ENCODE measurements around the gene SLC3A2. TPM values are rescaled to one million over a fixed set of nuclear protein-coding genes. Genes with fewer than 3 reads are reported as not detected.

SLC3A2 gene
- total RNA-seq, 1 donor from 2014 or later = 104 TPM

DNA sequence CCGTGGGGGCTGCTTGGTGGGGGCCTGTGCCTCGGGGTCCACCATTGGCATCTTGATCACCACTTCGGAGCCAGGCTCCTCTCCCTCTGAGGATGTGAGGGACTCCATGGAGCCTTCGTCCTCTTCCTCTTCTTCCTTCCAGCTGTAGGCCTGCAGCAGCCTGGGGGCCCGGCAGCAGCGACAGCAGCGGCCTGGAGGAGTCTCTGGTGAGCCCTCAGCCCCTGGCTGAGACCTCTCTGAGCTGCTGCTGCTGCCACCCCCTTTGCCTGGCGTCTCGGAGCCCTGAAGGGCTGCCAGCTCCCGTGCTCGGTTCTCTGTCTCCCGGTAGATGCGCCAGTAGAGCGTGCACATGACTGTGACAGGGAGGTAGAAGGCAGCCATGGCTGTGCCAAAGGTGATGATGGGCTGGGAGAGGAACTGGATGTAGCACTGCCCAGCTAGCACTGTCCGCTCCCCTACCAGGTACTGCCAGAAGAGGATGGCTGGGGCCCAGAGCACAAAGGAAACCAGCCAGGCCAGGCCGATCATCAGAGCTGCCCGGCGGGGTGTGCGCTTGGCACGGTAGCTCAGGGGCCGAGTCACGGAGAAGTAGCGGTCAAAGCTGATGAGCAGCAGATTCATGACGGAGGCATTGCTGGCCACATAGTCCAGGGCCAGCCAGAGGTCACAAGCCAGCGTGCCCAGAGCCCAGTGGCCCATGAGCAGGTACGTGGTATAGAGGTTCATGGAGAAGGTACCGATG is 29.6 kb downstream of the SLC3A2 start:
- DNase-seq (ENCODE audit: low spot score) = no peak

DNA sequence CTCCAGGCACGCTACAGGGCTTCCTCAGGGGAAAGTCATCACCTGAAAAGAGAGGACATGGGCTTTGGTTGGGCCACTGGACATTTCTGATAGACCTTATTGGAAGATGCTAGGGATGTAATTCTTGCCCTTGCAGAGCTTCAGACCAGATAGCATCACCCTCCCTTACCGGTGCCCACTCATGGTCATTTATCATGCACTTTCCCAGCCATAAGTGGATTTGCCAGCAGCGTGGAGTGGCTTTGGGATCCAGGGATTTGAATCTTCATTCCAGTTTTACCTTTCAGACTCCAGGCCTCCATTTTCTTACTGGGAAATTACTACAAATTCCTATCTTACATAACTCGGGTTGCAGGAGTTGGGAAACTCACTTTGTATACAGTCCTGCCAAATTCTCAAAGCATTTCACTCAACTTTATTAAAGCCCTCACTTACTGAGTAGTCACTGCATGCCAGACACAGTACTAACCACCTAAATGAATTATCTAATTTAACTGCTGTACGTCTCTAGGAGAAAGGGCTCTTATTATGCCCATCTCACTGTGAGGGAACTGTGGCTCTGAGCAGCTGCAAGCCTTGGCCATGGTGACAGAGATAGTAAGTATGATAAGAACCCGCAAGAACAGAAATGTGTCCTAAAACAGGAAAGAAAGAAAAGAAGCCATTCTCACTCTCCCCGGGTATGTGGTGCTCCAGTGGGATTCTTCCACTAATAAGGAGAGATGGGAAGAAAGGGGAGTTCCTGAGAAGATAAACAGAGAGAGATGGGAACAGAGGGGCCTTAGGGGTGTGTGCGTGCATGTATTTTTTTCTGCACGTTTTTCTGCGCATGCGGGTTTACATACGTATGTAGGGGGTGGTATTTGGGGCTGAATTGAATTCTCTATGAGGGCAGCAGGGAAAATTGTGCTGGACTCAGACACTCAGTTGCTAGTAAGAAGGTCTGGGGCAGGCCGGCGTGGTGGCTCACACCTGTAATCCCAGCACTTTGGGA is 30.7 kb downstream of the SLC3A2 start:
- no peak for DNase-seq (ENCODE audit: low spot score)

DNA sequence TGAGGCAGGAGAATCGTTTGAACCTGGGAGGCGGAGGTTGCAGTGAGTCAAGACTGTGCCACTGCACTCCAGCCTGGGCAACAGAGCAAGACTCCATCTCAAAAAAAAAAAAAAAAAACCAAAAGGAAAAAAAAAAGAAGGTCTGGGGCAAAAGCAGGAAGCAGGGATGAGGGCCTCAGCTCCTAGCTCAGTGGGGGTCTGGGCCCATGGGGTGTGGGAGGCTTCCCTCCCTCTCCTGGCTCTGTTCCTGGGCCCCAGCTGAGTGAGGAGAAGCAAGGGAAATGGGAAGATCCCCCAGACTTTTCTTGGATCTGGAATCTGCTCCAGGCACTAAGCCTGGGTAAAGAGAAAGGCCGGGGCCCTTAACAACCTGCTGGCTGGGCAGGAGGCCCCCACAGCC is 31.6 kb downstream of the SLC3A2 start:
- no peak for DNase-seq (ENCODE audit: low spot score)

DNA sequence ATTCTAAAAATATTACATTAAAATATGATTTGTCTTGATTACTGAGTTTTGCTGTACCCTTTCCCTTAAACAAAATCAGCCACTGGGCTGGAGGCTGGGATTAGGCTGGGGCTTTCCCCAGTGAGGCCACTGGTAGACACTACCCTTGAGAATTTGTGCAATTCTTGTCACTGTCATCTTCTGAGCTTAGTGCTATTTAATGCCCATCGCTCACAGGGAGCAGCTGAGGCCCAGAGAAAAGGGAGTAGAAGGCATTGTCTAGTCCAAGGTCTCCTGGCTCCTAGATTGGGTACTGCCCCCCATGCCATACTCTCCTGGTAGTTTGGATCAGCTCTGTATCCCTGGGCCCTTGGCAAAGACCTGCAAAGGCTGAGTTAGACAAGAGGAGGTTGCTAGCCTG is 33.7 kb downstream of the SLC3A2 start:
- no peak for DNase-seq (ENCODE audit: low spot score)

DNA sequence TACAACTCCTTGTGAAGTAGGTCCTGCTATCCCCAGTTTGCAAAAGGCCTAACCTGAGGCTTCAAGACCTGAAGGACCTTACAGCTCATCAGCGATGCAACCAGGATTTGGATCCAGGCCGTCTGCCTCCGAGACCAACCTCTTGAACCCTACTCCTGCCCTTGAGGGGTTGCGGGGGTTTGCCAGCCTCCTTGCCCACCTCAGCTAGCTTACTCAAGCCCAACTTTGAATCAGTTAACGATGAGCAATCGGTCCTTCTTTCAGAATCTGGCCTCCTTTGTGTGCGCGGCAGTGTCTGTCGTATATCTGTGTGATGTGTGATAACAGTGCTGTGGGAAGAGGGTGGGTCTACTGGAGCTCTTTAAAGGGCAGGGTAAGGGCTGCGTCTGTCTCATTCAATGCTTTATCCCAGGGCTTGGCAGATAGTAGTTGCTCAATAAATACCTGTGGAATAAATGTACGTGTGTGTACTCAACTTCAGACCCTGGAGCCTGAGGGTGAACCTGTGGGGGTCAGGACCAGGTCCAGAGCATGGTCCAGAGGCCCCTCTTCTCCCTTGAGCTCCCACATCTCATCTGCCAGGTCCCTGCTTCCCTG is 37.3 kb downstream of the SLC3A2 start:
- DNase-seq (ENCODE audit: low spot score) = no peak

DNA sequence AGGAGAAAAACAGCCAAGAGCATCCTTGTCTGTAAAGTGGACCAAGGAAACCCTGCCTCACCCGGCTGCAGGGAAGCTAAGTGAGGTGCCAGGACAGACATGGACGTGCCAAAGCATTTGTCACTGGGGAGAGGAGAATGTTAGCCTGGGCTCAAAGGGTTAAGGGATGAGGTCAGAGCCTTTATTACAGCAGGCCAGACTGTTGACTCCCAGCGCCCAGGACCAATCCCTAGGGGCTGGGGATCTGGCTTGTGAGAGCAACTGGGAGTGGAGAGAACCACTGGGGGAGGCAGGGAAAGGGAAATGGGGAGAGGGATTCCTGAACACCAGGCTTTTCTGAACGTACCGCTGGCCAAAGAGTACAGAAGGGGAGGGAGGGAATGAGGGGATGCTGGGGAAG is 37.8 kb downstream of the SLC3A2 start:
- DNase-seq (ENCODE audit: low spot score) = no peak

DNA sequence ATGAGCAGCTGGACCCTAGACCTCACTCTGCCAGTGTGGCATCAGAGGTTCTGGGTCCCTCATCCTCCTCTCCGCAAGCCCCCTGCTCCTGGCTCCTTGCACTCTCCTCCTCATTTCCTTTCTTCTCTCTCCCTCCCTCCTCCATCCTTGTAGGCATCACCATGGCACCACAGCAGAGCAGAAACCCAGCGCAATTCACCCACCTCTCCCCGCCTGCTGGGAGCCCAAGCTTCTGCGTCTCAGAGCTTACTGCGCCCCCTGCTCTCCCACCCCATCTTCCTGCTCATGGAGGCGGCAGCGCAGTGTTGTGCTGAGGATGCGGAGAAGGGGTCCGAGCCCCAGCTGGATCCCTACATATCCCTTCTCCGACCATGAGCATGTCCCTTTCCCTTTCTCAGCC is 38.8 kb downstream of the SLC3A2 start:
- no peak for DNase-seq (ENCODE audit: low spot score)

DNA sequence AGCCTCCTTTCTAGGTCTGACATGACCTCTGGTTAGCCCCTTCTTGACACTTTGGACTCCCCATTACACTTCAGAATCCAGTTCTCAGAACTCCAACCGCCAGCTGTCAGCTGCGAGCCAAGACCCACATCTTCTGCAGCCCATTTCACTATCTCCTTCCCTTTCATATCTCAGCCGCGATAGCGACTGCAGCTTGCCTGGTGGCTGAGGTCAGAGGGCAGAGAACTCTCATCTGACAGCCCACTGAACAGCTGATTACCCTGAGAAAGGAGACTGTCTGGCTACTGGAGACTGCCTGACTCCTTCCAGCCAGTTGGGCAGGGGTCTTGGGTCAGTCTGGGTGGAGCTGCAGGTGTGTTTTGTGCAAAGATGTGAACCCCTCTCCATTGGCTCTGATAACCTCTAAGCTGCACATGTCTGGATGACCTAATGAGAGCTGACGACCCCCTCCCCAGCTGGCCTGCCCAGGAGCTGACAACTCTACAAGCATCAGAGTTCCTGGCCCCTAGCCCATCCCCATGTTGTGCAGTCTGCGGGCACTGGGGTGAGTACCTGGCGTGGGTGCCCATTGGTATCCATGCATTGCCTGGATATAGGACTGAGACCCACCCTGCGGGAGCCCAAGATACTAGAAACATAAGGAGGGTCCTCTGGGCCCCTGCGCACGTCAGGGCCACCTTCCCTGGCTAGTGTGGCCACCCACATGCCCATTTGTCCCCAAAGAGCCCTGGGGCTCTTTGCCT is 39.4 kb downstream of the SLC3A2 start:
- DNase-seq (ENCODE audit: low spot score) = no peak

DNA sequence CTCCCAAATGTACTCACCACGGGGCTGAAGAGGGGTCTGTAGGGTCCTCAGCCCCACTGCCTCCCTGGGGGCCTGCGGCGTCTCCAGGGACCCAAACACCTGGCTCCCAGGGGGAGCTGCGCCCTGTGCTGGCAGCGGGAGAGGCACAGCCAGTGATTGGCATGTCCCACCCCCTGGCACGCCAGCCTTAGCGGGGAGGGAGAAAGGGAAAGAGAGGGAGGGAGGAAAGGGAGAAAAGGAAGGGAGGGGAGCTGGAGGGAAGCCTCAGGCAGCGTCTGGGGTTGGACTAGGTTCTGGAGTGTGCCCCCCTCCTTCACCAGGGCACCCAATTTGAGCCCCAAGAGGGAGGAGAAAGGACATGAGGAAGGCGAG is 40.5 kb downstream of the SLC3A2 start, which contains the start of gene CHRM1:
Gene CHRM1 (minus strand): TSS at position 163 of the 372 bp plus-strand sequence. CDS start 10,263 bp downstream, outside the sequence.
- no peak for DNase-seq (ENCODE audit: low spot score)

DNA sequence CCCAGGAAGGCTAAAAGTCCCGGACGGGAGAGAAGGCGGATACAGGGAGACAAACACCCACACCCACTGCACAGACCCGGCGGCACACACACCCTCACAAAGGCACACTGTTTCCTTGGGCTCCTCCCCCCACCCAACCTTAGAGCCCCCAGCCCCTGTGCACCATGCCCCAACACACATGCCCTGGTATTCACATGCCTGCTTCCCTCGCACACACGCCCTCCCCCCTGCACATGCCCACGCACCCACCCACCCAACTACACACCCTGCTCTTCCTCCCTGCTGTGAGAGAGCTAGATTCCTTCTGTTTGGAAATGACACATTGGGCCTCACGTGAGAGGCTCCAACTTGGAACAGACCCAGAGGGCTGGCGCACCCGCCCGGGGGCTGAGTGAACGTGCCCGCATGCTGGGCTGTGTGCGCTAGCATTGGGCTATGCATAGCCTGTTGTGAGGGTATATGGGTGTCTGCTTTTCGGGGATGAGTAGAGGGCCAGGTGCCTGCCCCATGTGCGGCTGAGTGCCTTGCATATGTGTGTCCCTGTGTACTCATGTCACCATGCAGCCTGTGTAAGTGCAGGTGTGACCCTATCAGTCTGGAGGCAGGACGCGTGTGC is 41.0 kb downstream of the SLC3A2 start:
- DNase-seq (ENCODE audit: low spot score) = no peak

DNA sequence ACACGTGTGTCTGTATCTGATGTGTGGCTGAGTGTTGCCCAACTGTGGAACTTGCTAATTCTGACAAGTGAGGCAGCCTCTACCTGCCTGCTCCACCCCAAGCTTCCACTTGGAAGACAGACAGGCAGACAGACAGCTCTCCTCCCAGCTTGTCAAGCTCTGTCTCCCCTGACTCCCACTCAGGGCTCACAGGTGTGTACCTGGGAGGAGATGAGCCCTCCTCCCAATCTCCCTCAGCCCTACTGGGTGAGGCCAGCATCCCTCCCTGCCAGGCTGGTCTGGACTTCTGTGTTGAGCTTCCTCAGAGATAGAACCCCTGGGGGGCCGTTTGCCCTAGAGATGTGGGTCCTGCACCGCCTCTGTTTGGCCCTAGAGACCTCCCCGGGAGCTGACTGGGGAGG is 41.5 kb downstream of the SLC3A2 start:
- no peak for DNase-seq (ENCODE audit: low spot score)

DNA sequence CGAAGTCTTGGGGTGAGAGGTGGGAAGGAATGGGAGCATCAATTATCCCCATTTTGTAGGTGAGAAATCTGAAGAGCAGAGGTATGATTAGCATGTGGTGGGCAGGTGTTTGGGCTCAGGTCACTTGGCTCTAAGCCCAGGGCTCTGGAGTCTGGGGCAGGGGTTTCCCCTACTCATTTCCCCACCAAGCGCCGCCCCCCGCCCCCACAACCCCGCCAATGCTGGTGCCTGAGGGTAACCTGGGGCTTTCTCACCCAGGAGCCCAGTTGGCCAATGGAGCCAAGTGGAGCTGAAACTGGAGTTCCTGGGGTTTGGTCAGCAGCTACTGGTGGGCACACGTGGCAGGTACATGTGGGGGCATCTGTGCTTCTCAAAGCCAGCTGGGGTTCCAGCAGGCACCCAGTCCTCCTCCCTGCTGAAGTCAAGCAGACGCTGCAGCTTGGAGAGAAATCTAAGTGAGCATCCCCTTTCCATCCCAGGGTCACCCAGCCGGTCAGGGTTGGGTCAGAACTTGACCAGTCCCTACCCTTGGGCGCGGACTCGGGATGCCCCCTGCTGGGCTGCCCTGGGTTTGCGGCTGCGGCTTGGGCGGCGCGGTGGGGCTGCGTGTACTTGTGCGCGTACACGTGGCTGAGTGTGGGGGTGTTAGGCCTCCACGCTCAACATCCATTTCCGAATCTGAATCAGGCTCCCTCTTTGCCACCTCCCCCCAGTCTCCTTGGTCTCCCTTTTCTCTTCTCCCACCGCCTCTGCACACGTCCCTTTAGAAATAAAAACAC is 42.1 kb downstream of the SLC3A2 start:
- no peak for DNase-seq (ENCODE audit: low spot score)

DNA sequence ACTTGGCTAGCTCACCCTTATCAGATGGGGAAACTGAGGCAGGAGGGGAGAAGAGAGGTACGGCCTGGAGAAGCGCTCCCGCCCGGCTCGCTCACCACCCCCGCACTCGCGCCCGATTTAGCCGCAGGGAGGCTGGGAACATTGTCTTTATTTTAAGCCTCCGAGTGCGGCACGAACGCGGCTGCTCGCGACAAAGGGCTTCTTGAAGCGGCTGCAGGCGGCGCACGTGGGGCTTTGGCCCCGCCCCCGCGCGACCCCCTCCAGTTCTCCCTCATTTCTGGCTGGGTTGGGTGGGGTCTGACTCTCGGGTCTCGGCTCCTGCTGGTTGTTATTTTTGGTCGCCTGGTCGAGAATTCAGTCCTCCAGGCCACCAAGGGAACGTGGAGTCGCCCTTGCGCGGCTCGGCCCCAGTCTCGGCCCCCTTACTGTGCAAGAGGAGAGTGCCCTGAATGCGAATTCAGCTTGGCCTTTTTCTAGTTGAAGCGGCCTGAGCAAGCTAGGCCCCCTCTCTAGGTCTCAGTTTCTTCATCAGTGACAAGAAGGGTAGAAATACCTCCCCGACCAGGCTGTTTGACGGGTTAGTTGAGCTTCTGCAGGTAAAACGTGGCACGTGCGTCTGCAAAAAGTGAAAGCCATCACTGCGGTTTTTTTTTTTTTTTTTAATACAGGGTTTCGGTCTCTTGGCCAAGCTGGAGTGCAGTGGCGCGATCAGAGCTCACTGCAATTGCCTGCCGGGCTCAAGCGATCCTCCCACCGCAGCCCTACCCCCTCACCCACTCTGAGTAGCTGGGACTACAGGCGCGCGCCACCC is 43.1 kb downstream of the SLC3A2 start:
- DNase-seq (ENCODE audit: low spot score) = no peak

DNA sequence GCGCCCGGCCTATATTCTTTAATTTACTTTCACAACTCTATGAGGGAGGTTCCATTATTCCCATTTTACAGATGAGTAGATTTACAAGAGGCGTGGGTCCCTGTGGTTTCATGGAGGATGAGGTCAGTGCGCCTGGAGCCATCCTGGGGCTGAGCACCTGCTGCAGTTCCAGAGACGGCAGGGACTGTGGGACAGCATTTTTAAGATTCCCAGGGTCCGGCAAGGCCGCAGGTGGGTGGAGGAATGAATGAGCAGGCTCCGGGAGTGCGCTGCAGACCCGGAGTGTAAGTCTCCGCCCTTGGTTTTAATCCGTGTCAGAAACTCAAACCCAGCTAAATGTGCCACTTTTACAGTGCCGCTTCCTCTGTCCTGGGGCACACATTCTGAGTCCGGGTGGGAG is 44.6 kb downstream of the SLC3A2 start:
- DNase-seq (ENCODE audit: low spot score) = no peak

DNA sequence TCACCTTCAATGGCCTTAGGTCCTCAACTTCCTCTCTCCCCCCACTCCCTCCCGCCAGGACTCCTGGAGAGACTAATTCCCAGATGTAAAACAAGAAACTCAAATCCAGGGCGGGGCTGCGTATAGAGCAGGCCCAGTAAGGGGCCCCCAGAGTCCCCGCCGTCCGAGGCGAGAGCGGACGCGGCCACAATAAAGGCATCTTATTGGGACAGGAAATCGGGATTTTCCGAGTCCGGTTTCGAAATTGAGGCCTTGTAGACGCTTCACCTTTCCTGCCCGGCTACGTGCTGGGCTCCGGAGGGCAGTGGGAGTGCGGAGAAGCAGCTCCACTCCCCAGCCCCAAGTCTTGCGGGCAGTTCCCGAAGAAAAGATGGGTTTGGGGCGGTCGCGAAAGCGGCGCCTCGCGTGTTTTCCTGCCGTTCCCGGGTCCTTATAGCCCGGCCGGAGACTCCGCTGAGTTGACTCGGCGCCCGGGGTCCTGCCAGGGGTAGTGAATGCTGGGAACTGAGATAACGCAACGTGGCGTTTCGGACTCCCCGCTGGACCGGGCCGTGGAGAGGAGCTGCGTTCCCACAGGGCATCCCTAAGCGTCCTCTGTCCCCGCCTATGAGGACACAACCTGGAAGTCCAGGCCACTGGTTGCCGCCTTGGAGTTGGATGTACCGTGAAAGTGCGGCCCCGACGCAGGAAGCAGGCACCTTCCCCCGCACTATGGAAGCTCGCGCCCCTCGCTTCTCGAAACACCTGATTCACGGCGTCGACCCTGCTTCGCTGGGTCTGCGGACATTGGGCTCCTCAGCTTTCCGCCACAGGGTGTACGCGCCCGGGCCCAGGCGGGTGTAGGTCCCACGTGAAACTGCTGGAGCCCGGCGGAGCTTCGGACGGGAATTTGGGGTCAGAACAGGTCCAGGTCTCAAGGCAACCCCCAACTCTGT is 45.3 kb downstream of the SLC3A2 start:
- DNase-seq (ENCODE audit: low spot score) = no peak

DNA sequence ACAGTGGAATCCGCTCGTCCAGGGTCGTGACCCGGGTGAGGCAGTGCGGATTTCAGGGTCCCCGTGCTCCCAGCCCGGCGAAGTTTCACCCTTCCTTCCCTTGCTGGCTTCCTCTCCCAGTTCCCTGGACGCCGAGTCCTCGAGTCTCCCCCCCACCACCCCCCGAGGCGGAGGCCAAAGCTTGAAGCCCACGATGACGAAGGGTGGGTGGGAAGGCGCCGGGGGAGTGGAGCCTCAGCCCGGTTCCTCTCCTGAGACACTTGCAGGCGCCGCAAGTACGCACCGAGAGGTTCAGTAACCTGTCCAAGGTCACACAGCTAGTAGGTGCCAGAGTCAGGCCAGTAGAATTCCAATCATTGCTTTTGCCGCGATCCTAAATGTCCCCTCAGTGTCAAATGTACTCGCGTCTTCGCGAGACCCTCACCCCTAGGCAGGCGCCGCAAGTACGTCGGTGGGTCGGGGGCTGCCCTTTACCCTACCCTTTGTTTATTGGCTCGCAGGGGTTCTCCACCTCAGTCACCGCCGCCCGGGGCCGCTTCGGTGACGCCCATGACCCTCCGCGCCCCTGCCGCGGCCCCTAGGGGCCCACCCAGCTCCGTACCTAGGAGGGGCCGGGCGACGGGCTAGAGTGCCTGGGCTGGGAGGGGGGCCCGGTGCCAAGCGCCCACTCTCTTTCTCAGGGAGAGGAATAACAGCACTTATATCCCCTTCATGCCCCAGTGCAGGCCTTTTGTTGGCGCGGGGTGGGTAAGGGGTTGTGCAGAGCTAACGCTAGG is 46.2 kb downstream of the SLC3A2 start:
- DNase-seq (ENCODE audit: low spot score) = no peak

DNA sequence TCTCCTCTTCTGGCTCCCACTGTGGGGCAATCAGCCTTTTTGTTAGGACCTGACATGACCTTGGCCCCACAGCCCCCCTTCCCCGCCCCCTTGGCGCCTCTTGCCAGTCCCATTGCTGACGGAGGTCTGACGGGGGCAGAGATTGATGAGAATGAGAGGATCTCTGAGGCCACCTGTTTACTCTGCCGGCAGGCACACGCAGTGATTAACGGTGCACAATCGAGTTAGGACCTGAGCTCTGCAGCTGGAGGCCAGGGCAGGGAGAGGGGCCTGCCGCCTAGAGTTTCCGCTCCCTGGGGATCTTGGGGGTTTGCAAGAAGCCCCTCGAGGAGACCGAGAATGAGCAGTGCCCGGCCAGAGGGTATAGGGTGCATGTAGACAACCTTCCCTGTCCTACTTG is 47.3 kb downstream of the SLC3A2 start:
- DNase-seq (ENCODE audit: low spot score) = no peak

DNA sequence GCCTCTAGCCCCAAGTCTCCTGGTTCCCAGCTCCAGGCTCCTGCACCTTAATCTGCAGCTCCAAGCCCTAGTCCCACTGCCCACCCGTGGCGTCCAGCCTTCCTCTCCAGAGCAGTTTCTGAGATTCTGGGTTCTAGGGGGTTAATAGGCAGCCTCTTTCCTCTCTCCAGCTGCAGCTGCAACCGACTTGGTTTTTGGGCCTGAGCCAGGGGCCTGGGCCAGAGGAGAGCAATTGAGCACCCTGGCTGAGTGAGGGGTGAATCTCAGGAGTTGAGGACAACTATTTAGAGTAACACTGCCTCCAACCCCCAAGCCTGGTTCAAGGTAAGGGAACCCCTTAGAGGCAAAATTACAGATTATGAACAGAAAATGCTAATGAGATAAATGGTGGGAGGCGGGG is 49.5 kb downstream of the SLC3A2 start:
- no peak for DNase-seq (ENCODE audit: low spot score)

Measured in mucosa of gallbladder (tissue), 1 donor.